Cardiac septum (tissue), 1 donor: ENCODE results near the gene CD74. TPM values are rescaled to one million over a fixed set of nuclear protein-coding genes. Genes with fewer than 3 reads are reported as not detected.

Experiments
- DNase-seq: peaks from one replicate; pipeline ENCODE4 v3.0.0-alpha.2; 2020; ENCODE audit warnings: low spot score
- intact Hi-C: fragments of 100-400 bp; cut with DNase I; formaldehyde crosslinking; loops from one replicate; pipeline ENCODE4 v1.14.0; 2022
- total RNA-seq: library from RNA; stranded (reverse); fragmentation: NEBNext Ultra II Directional; extraction: Animal tissue kit (Norgen Biotek cat#: 25700); gene quantifications from one replicate; pipeline ENCODE4 v1.2.1, GENCODE V29; 2021
- donor health status: DM: no; HTN: no; CAD: no.

Gene CD74
- total RNA-seq, 1 donor from 2014 or later: 239 TPM

GRCh38 chr5:150377964-150378694 lies 34.6 kb downstream of the CD74 start:
- no peak for DNase-seq
- intact Hi-C loops: no loop called here

- intact Hi-C loops: no loop called here
- no peak for DNase-seq
Measured at GRCh38 chr5:150376799-150377771, 35.6 kb downstream of the CD74 start.

GRCh38 chr5:150374651-150375050 lies 38.1 kb downstream of the CD74 start:
- DNase-seq: no peak
- intact Hi-C loops: no loop called here

- DNase-seq: no peak
Measured at GRCh38 chr5:150372639-150373038, 40.1 kb downstream of the CD74 start.

GRCh38 chr5:150368526-150368925 lies 44.2 kb downstream of the CD74 start:
- intact Hi-C loops: no loop called here
- DNase-seq: no peak

More at GRCh38 chr5:150372639-150373038, 40.1 kb downstream of the CD74 start:
- intact Hi-C loops: no loop called here

GRCh38 chr5:150364004-150364403 lies 48.7 kb downstream of the CD74 start:
- DNase-seq: no peak
- intact Hi-C loops: no loop called here

GRCh38 chr5:150363185-150363584 lies 49.5 kb downstream of the CD74 start:
- no peak for DNase-seq
- intact Hi-C loops: no loop called here

- DNase-seq: no peak
- intact Hi-C loops: no loop called here
Measured at GRCh38 chr5:150361301-150361700, 51.4 kb downstream of the CD74 start.

GRCh38 chr5:150358261-150359095 lies 54.2 kb downstream of the CD74 start:
- intact Hi-C loops: loop anchor here (5.0 to 10.0 kb wide), 3 partner anchors 94 to 224 kb away; no protein-coding TSS in a partner anchor
- DNase-seq: no peak

- intact Hi-C loops: loop anchor here (5.0 to 10.0 kb wide), 3 partner anchors 95 to 223 kb away; no protein-coding TSS in a partner anchor
- DNase-seq: peak; percentile 98
Measured at GRCh38 chr5:150357326-150358260, 55.1 kb downstream of the CD74 start, which contains the start of gene TCOF1. Gene TCOF1, plus strand, starts transcription at chr5:150357697. Its CDS starts 50 bp downstream, at chr5:150357747.

- intact Hi-C loops: loop anchor here (5.0 to 10.0 kb wide), 3 partner anchors 96 to 222 kb away; no protein-coding TSS in a partner anchor
- DNase-seq: no peak
Measured at GRCh38 chr5:150356575-150357294, 56.0 kb downstream of the CD74 start.

GRCh38 chr5:150355791-150356190 lies 56.9 kb downstream of the CD74 start:
- no peak for DNase-seq
- intact Hi-C loops: loop anchor here (5.0 to 10.0 kb wide), 3 partner anchors 97 to 221 kb away; no protein-coding TSS in a partner anchor

- intact Hi-C loops: loop anchor here (10.0 kb wide), 2 partner anchors 108 to 218 kb away; no protein-coding TSS in a partner anchor
- no peak for DNase-seq
Measured at GRCh38 chr5:150353032-150353675, 59.6 kb downstream of the CD74 start.

GRCh38 chr5:150352244-150353031 lies 60.3 kb downstream of the CD74 start:
- intact Hi-C loops: loop anchor here (10.0 kb wide), 2 partner anchors 108 to 218 kb away; no protein-coding TSS in a partner anchor

More at GRCh38 chr5:150352244-150353031, 60.3 kb downstream of the CD74 start:
- no peak for DNase-seq
